Bronchial epithelial cell (primary cell): ENCODE measurements around the gene DNAJC8. TPM values are rescaled to one million over a fixed set of nuclear protein-coding genes. Genes with fewer than 3 reads are reported as not detected.

ENCODE experiments used
- DNase-seq: peaks from one replicate; pipeline ENCODE4 v3.0.0-alpha.2; 2010; ENCODE audit warnings: low read depth
- FAIRE-seq: peaks from 2 replicates; lab custom pipeline; 2011; peaks lifted over from hg19 to GRCh38; lab: Jason Lieb, UNC
- H3K27me3 ChIP-seq: 2 replicates; pipeline ENCODE4 v1.5.1; 2011; ENCODE audit warnings: low read length; ENCODE audit not compliant: control insufficient read depth, insufficient read depth
- H3K36me3 ChIP-seq: 2 replicates; pipeline ENCODE4 v1.5.1; 2011; ENCODE audit warnings: low read length; ENCODE audit not compliant: control insufficient read depth, insufficient read depth
- H3K4me3 ChIP-seq: 2 replicates; pipeline ENCODE4 v1.5.1; 2011; ENCODE audit warnings: mild to moderate bottlenecking, low read depth, low read length, control low read depth
- CTCF ChIP-seq: IDR thresholded peaks from 2 replicates; pipeline ENCODE4 v1.5.1; 2011; ENCODE audit warnings: mild to moderate bottlenecking, moderate library complexity, low read length, control low read depth, inconsistent platforms; ENCODE audit not compliant: insufficient read depth, severe bottlenecking
- total RNA-seq: library from RNA; depleted of rRNA; stranded (reverse); fragments of >200 nt; gene quantifications from 2 replicates; pipeline ENCODE4 v1.2.1, GENCODE V29; 2014

DNAJC8 gene
- total RNA-seq, 1 donor from 2014 or later = 44.2 TPM

DNA sequence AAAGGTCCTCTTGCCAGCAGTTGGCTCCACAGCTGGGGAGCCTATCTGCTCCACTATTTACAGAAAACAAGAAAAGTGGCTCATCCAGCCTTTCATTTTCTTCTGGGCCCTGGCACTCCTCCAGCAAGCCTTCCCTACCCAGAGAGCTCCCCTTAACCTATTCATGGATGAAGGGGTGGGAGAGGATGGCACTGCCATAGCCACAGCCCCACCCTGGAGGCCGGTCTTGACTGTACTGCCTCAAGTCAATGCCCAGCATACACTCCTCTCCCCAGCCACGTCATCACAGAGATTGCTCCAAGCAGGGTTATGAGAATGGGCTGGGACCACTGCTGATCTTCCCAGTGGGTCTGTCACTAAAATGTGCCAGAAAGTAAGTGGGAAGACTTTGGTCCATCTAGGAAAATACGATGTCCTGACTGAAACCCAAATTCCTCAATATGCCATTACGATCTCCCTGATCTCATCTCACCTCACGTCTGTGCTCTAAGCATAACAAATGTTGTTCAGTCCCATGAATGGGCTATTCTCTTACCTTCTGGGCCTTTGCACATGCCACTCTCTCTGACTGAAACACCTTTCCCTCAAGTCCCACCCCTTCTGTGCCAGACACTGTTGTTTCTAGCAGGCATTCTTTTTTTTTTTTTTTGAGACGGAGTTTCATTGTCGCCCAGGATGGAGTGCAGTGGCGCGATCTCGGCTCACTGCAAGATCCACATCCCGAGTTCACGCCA is 35.0 kb downstream of the DNAJC8 start:
- H3K36me3 ChIP-seq = peaks cover 9% of the 10 kb centered on the region
- DNase-seq = no peak
- peak; percentile 83 for FAIRE-seq
- no peak for TF ChIP-seq CTCF
- no peaks in the 10 kb centered on the region for H3K27me3 ChIP-seq
- no peak overlapping the region for H3K4me3 ChIP-seq

DNA sequence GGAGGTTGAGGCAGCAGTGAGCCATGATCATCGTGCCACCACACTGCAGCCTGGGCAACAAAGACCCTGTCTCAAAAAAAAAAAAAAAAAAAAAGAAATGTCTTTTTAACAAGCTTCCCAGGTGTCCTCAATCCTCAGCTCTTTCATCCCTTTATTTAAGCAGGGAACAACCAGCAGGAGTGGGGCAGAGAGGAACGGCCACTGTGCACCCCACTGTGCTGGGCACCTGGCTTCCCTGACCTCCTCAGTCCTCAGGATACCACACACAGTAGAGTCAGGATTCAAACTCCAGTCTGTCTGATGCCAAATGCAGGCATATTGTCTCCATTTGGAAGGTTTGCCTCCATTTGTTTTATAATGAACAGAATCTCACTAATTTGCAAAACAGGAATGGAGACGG is 36.5 kb downstream of the DNAJC8 start:
- DNase-seq = no peak

DNA sequence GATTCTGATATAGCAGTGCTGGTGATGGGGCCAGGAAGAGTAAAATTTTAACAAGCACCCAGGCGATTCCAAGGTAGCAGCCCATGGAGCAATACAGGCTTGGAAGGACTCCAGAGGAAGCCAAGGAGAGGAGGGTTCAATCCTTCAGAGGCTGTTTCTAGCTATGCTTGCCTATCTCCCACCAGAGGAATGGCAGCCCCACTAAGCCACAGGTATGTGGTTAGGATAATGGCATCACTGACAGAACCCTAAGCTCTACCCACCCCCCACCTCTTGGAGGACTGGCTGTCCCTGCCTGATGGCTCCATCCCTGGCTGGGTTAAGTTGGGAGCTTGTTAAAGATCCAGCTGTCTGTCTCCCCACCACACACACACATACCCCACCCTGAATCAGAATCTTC is 37.0 kb downstream of the DNAJC8 start:
- Histone ChIP-seq H3K36me3 (peaks cover 6% of the 10 kb centered on the region), H3K4me3 (no peak overlapping the region), H3K27me3 (no peaks in the 10 kb centered on the region)
- FAIRE-seq (no peak), DNase-seq (no peak)
- no peak for TF ChIP-seq CTCF

More for the DNA sequence above, 36.5 kb downstream of the DNAJC8 start:
- FAIRE-seq = no peak
- peaks cover 9% of the 10 kb centered on the region for H3K36me3 ChIP-seq
- H3K27me3 ChIP-seq = no peaks in the 10 kb centered on the region
- H3K4me3 ChIP-seq = no peak overlapping the region
- TF ChIP-seq CTCF = no peak

- no peak for TF ChIP-seq CTCF
- no peaks in the 10 kb centered on the region for H3K27me3 ChIP-seq
- DNase-seq (no peak), FAIRE-seq (no peak)
- H3K4me3 ChIP-seq = no peak overlapping the region
- peaks cover 2% of the 10 kb centered on the region for H3K36me3 ChIP-seq
Measured at GRCh38 chr1:28194326-28195035, 38.3 kb downstream of the DNAJC8 start.

GRCh38 chr1:28193701-28194161 is 39.1 kb downstream of the DNAJC8 start:
- TF ChIP-seq CTCF = no peak
- DNase-seq = peak; percentile 90
- no peak for FAIRE-seq
- Histone ChIP-seq H3K27me3 (no peaks in the 10 kb centered on the region), H3K36me3 (no peaks in the 10 kb centered on the region), H3K4me3 (peak overlapping the region; percentile 30)
